CD1c-positive myeloid dendritic cell (primary cell): ENCODE measurements around the gene CDK14.
"Not testable (repeated sequence)": the region's sequence is repeated elsewhere in the genome, so short reads cannot be mapped to it uniquely, and the experiment has no call there.

ENCODE experiments used
- DNase-seq: peaks from one replicate; pipeline ENCODE4 v3.0.0-alpha.2; 2016; ENCODE audit errors: extremely low spot score

CDK14 gene

GRCh38 chr7:90789736-90790306 lies 193.7 kb downstream of the CDK14 start:
- DNase-seq, result no peak

- no peak for DNase-seq
These were observed 195.5 kb downstream of the CDK14 start for GRCh38 chr7:90791596-90791995.

DNA sequence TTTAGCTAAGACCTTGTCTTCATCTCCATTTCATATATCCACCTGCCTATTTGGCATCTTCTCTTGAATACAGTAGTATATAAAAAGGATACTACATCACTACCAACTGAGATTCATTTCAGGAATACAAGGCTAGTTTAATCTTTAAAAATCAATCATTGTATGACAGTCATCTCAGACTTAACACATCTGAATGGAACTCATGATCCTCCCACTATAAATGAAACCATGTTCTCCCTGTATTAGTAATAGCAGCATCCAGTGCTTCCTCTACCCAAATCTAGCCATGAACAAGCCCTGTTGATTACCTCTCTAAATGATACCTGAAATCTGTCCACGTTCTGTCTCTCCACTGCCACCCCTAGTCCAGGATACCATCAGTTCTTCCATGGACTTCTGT lies 196.2 kb downstream of the CDK14 start:
- no peak for DNase-seq

DNA sequence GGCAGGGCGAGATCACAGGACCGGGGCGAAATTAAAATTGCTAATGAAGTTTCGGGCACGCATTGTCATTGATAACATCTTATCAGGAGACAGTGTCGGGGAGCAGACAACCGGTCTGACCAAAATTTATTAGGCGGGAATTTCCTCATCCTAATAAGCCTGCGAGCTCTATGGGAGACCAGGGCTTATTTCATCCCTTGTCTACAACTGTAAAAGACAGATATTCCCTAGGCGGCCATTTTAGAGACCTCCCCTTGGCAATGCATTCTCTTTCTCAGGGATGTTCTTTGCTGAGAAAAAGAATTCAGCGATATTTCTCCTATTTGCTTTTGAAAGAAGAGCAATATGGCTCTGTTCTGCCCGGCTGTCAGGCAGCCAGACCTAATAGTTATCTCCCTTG lies 198.1 kb downstream of the CDK14 start:
- not testable (repeated sequence) for DNase-seq

GRCh38 chr7:90797596-90797995 lies 201.5 kb downstream of the CDK14 start:
- no peak for DNase-seq

- DNase-seq, result no peak
These were observed 208.2 kb downstream of the CDK14 start for GRCh38 chr7:90804370-90804769.

DNA sequence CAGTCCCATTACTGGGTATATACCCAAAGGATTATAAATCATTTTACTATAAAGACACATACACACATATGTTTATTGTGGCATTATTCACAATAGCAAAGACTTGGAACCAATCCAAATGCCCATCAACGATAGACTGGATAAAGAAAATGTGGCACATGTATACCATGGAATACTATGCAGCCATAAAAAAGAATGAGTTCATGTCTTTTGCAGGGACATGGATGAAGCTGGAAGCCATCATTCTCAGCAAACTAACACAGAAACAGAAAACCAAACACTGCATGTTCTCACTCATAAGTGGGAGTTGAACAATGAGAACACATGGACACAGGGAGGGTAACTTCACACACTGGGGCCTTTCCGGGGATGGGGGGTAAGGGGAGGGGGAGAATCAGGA lies 219.4 kb downstream of the CDK14 start:
- DNase-seq, result not testable (repeated sequence)

DNA sequence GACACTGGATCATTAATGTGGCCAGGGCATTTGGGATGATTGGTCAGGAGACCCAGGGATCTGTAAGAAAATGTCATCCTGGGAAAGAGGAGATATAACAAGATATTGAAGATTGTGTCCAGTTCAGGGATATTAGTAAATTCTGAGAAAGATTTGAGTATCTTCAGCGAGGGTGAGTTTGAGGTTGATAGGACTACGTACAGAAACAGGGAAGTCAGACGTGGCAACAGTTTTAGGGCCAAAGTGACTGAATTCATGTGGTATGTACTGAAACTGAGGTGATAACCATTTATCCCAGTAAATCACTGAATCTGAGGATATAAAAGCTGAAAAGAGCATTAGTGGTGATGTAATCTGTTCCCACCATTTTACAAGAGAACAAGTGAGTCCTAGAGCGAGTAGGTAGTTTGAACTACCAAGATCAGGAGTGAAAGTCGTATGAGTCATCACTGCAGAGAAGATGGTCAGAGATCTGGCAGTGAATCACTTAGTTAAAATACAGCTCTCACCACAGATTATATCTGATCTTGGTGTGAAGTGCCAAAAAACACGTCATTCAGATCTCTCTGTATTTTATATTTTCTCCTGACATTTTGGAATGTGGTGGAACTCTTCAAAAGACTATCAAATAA lies 220.5 kb downstream of the CDK14 start:
- DNase-seq, result no peak

DNA sequence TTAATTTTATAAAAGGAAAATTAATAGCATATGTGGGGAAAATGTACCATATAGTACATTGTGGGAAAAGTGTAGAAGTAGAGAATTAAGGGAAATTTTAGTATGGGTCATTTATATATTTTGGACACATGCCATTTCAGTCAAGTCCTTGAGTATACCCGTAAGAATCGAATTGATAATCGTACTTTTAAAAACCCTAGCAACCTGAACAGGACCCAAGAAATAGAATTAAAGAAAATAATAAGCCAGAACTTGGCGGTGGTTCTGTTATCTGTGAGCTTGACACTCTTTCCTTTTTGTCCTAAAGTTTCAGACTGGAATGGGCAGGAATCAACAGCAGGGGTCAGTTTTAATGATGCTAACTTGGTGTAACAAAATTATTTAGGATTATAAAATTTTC lies 221.0 kb downstream of the CDK14 start:
- no peak for DNase-seq

DNA sequence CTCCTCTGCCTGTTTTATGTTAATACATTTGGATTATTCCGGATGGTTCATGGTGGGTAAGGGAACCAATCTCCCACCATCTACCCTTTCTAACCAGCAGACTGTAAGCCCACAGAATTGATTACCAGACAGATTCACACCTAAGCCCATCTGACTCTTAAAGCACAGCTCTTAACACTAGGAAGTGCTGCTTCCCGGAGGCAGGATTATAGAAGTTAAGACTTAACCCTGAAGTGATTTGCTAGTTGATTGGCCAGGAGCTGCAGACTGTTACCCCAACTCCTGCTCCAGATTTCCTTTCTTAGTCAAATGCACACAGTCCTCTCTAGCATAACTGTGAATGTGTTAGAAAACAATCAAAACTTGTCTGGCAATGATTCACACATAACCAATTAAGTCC lies 221.7 kb downstream of the CDK14 start:
- no peak for DNase-seq

DNA sequence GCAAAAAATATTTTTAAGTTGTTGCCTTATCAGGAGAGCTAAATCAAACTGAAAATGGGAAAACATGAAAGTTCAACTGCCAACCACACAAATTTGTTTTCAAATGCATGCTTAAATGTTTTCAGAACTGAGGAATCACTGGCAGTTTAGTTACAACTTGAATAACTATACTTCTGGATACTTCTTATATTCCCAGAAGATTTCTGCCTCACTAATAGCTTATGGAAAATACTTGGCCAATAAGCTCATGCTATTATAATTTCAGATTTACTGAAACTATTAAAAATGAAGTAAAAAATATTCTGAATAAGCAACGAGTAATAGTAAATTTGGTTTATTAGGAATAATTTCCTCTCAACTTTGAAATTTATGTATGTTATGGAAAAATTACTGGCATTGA lies 222.2 kb downstream of the CDK14 start:
- DNase-seq, result no peak

- no peak for DNase-seq
These were observed 226.0 kb downstream of the CDK14 start for GRCh38 chr7:90821961-90822620.

GRCh38 chr7:90824386-90825307 lies 228.5 kb downstream of the CDK14 start:
- DNase-seq, result no peak

DNA sequence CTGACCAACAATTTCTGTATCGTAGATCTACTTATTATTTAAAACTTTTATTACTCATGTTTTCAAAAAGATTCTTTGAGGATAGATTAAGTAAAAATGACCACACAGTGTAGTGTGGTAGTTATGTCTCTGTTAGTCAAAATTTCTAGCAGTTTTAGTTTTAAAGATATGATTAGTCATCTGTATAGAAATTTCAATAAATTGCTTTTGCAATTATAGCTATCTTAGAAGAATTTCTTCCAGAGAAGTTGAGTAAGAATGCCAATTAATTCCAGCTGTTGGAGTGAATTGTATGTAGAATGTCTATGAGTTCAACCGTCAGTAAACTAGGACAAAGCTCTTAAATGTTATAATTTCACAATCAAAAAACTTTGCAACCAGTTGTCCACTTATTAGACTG lies 229.7 kb downstream of the CDK14 start:
- DNase-seq, result no peak

DNA sequence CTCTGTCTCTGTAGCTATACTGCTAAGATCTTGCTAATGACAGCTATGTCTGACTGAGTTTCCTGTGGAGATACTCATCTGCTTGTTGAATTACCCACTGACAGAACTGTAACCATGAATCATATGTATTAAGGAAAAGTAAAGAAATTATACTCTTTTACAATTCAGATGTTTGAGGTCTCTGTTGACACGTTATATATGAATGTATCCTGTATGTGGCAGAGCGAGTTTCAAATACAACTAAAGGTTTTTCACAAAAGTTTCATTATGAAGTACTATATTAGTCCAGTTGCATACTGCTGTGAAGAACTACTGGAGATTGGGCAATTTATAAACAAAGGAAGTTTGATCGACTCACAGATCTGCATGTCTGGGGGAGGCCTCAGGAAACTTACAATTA lies 232.5 kb downstream of the CDK14 start:
- no peak for DNase-seq

DNA sequence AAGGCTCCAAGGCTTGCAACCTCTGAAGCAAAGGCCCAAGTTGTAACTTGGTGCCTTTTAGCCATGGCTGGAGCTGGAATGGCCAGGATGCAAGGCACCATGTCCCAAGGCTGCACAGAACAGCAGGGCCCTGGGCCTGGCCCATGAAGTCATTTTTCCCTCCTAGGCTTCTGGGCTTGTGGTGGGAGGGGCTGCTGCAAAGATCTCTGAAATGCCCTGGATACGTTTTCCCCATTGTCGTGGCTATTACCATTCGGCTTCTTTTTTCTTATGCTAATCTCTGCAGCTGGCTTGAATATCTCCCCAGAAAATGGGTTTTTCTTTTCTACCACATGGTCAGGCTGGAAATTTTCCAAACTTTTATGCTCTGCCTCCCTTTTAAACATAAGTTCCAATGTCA lies 234.2 kb downstream of the CDK14 start:
- DNase-seq, result no peak

DNA sequence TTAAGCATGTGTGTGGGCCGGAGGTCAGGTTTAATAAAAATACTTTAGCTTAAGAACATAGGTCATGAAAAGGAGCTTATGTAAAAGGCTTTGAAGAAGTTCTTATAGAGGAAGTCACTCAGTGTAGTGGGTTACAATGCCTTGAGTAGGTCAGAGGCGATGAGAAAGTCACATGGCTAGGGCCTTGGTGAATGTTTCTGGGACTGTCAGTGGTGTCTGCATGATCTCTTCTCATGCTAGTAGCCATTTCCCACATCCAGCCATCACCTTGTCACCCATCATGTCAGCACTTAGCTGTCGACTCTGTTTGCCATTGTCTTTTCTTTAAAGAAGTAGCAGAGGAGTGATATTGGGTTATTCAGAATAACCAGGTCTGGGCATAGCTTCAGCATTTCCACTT lies 236.6 kb downstream of the CDK14 start:
- DNase-seq, result no peak

- DNase-seq, result no peak
These were observed 237.3 kb downstream of the CDK14 start for GRCh38 chr7:90833443-90833842.

DNA sequence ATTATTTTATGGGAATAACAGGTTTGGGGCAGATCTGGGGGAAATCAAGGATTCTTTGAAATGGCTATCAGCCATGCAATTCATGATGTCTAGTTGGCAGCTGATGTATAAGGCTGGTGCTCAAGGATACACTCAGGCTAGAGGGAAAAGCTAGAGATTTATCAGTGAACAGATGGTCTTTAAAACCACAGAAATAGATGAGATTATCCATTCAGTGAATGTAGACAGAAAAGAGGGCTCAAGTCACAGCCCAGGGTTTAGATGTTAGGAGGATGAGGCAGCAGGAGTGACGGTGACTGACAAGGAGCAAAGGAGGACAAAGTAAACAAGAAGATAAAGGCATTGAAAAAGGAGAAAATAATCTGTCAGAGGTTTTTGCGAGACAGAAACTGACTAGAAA lies 238.7 kb downstream of the CDK14 start:
- no peak for DNase-seq

DNA sequence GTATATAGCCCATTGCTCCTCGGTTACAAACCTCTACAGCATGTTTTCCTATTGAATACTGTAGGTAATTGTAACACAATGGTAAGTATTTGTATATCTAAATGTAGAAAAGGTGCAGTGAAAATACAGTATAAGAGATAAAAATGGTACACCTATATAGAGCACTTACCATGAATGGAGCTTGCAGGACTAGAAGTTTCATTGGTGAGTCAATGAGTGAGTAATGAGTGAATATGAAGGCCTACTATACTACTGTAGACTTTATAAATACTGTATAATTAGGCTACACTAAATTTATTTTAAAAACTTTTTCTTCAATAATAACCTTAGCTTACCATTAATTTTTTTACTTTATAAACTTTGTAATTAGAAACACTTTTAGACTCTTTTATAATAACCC lies 239.7 kb downstream of the CDK14 start:
- no peak for DNase-seq

DNA sequence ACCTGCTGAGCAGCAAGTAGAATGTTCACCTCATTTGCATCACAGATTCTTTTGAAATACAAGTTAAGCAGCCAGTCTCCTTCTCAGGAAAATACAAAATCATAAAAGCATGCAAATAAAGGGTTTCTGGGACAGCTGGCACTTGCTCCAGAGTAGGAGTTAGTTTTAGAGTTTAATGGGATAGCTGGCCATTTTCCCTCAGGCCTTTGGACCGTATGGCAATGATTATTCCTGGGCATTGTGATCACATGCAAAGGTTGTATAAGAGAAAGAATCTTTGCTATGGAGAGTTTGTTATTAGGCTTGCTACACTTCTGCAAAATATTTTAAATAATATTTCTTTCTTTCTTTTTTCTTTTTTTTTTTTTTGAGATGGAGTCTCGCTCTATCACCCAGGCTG lies 240.8 kb downstream of the CDK14 start:
- DNase-seq, result no peak

DNA sequence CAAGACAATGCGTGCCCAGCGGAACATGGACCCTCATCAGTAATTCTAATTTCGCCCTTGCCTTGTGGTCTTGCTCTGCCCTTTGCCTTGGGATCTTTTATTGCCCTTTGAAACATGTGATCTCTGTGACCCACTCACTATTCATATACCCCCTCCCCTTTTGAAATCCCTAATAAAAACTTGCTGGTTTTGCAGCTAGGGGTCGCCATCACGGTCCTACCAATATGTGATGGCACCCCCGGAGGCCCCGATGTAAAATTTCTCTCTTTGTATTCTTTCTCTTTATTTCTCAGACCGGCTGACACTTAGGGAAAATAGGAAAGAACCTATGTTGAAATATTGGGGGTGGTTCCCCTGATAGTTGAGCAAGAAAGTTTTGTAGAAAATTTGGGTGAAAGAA lies 242.7 kb downstream of the CDK14 start:
- no peak for DNase-seq

GRCh38 chr7:90839316-90839715 lies 243.2 kb downstream of the CDK14 start:
- DNase-seq, result no peak
